Stimulated activated CD4-positive, alpha-beta T cell treated with anti-CD3 and anti-CD28 coated beads, Interleukin-1b, Interleukin-23, amount 100 ng/mL, for 1 hour (primary cell): Measurements from ENCODE around the gene TECTB.

ENCODE experiments used
- DNase-seq, 2 donors: peaks; one replicate each; pipeline ENCODE4 v3.0.0-alpha.2; 2020; ENCODE audit warnings: low read depth in 2 of 2

TECTB gene

GRCh38 chr10:112308125-112308502 is 24.9 kb downstream of the TECTB start:
- DNase-seq = no peak

GRCh38 chr10:112311481-112311880 is 28.3 kb downstream of the TECTB start:
- DNase-seq = no peak

- no peak for DNase-seq
Measured at GRCh38 chr10:112313234-112313633, 30.0 kb downstream of the TECTB start.

DNA sequence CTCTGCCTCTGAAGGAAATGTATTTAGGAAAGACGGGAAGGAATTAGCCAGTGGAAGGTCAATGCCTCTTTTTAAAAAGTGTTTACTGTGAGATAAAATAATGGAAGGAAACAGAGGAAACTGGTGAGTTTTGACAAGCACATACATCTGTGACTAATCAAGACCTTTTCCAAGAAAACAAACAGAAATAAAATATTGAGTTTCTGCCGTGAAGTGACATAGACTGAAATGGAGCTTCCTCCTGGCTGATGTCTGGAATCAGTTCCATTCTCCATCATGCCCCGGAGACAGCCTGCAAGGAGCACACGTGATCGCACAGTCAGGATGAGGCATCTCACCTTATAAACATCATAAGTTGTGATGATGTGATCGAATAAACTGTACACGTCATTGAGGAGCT is 30.7 kb downstream of the TECTB start:
- DNase-seq = no peak

- peak; percentile 44 to 61 for DNase-seq
Measured at GRCh38 chr10:112314822-112315474, 31.7 kb downstream of the TECTB start.

DNA sequence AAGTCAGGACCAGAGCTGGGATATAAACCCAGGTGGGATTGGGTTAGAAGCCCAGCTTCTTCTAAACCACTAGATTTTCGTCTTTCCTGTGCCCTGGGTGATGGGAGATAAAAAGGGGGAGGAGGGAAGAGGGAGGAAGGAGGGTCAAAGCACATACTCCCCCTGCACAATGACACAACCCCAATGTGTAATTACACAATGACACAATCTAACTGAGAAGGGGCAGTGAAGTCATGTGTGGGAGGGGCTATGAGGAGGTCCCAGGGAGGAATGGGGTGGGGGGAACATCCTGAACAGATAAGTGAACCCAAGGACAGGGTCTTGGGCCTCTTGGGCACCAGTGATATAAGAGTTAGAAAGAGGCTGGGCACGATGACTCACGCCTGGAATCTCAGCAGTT is 44.5 kb downstream of the TECTB start:
- no peak for DNase-seq

- no peak for DNase-seq
Measured at GRCh38 chr10:112330162-112330561, 47.0 kb downstream of the TECTB start.

DNA sequence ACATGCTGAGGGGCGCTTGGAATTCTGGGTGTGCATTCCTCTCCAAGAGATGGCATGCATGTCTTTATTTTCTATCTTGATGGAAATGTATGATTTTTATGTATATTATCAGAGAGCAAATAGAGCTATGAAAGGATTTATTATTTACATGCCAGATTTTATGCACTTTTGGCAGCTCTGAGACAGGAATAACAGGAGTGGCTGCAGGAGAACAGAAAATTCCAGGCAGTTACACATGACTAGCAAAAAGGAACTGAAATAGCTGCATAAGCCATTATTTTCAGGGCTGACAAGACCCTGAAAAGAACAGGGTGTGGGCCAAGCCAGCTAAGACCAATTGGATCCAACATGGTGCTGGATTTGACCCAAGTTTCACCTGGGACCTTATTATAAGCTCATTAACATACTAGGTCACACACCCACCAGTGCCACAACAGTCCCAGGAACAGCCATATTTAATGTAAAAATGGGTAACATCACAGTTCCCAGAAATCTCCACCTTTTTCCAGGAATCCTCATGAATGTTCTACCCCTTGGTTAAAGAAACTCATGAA is 47.5 kb downstream of the TECTB start:
- no peak for DNase-seq

- DNase-seq = no peak
Measured at GRCh38 chr10:112332022-112332421, 48.8 kb downstream of the TECTB start.

- DNase-seq = no peak
Measured at GRCh38 chr10:112332509-112333228, 49.5 kb downstream of the TECTB start.

GRCh38 chr10:112333452-112333851 is 50.3 kb downstream of the TECTB start:
- DNase-seq = no peak

DNA sequence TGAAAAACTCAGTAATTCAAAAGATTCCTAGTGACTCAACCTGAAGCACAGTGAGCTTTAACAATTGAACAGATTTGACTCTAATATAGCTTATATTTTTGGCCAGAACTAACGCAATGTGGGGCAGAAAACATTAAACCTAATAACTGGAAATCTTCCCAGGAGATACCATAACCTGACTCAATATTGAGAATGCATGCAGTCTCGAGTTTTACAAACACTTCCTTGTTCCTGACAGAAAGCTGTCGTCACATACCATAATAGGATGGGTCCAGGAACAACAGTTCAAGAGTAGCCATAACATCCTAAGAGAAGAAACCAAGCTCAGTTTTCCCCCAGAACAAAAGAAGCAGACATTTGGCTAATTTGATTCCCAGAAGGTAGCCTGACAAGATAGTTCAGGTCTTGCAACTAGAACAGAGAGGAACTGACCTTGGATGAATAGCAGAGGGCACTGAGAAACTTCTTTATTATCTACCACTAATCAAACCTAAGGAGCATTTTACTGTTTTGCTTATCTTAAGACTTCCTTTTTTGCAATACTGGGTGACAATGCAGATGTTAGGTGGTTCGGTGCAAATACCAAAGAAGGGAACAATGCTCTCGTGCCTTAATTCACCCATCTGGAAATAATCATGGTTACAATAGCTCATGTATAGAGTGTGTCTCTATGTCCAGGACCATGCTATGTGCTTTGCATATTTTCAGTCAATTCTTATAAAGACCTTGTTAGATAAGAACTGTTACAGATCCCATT is 52.1 kb downstream of the TECTB start:
- DNase-seq = no peak

GRCh38 chr10:112335868-112336265 is 52.7 kb downstream of the TECTB start:
- DNase-seq = no peak

DNA sequence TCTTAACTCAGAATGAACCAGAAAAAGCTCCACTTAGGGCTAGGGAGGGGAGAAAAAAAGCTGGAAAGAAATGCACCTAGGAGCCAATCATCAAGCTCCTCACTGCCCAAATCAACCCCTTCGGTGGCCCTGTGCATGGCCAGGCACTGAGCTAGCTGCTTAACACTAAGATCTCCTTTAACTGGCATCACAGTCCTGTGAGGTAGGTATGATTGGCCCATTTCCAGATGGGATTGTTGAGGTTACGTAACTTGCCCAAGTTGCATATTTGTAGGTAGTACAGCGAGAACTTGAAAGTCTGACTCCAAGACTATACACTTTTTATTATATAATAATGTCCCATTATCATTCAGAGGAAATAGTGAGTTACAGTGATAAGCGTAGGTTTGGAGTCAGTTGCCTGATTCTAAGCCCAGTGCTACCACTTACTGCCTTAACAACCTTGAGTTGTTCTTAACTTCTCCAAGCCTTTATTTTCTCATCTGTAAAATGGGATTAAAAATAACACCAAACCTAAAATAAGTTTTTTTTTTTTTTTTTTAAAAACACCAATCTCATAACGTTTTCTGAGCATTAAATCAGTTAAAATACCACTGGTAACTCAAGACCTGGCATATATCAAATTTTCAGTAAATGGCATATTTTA is 53.5 kb downstream of the TECTB start:
- DNase-seq = no peak

- DNase-seq = no peak
Measured at GRCh38 chr10:112338957-112339356, 55.8 kb downstream of the TECTB start.

- no peak for DNase-seq
Measured at GRCh38 chr10:112340601-112341000, 57.4 kb downstream of the TECTB start.

DNA sequence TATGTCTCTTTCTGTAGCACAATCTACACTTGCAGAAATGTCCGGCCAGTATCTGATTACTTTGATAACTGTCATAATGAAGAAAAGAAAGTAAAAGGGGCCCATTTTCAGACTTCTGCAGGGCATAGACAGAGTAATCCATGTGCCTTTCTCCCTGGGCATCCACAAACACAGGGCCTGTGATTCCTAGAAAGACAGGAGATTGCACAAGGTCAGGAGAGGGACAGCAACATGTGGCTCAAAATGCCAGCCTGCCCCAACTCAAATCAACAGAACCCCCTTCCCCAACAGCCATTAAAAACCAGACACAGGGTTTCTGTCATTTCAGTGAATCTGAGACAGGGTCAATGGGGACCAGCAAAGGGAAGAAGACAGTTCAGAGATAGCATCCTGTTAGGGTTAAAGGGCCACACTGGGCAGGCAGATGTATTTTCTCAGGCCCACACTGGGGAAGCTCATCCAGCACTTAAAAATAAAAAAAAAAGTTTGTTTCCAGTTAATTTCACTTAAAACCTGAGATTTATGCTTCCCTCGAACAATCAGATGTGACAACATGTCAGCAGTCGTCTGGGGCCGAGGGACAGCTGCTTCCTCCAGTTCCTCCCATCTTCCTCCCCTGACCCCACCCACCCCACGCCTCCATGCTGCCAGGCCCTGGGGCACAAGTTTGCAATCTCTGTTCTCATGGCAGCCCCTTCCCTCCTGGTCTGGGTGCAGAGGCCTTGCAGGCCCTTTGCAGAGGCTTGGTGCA is 60.0 kb downstream of the TECTB start:
- DNase-seq = no peak

- DNase-seq = no peak
Measured at GRCh38 chr10:112344261-112344660, 61.1 kb downstream of the TECTB start.

GRCh38 chr10:112345202-112345601 is 62.0 kb downstream of the TECTB start:
- no peak for DNase-seq

DNA sequence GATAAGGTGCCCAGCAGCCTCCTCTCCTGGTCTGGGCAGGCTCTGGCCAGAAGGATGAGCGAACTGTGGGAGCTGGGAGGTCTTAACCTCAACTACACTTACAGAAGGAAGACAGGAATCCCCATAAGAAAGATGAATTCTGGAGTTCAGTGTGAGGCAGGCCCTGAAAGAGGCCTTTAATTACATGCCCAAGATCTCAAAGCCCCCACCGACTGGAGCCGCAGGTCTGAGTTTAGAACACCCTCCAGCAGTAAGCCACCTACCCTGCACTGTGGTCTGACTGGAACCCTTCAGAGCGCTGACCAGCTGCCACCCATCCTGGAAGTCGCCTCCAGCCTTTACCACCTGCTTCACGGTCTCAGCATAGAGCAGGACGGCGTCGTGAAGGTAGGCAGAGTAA is 62.5 kb downstream of the TECTB start:
- DNase-seq = no peak

DNA sequence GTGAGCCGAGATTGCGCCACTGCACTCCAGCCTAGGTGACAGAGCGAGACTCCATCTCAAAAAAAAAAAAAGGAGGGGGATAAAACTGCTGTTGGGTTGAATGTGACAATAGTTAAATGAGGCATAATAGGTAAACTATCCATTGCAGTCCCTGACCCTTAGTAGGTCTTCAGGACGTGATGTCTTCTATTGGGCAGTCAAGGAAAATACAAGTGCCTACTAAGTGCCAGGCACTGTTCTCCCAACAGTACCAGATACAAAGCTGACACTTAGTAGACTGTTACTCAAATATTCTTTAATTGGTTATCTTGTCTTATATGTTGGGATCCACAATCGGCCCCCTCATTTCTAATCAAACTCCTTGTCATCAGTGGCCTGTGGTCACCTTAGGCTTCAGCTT is 63.6 kb downstream of the TECTB start:
- no peak for DNase-seq
